ENCODE data around the gene SMIM29. TPM values are rescaled to one million over a fixed set of nuclear protein-coding genes. Genes with fewer than 3 reads are reported as not detected.

Gene SMIM29
- total RNA-seq, 1 experiment from 2014 or later: 5.4 TPM

- no peaks in the 10 kb centered on the region for H3K27me3 Mint-ChIP-seq (ENCODE audit: low read depth)
- peaks cover 13% of the 10 kb centered on the region for H3K4me1 ChIP-seq (ENCODE audit: insufficient read depth, low read length)
- H3K9ac ChIP-seq (ENCODE audit: extremely low read depth, insufficient read length, low read length): peak overlapping the region; percentile 90
Observed at GRCh38 chr6:34237316-34237721, 11.5 kb downstream of the SMIM29 start.

More at GRCh38 chr6:34237316-34237721, 11.5 kb downstream of the SMIM29 start:
- peak overlapping the region; percentile 94 for H3K4me2 ChIP-seq (ENCODE audit: insufficient read depth, insufficient read length, low read length)
- TF ChIP-seq CTCF (conservative IDR thresholded peaks at IDR 0.05): no peak
- peaks cover 38 to 42% (median 41%) of the 10 kb centered on the region in 3 experiments for H3K36me3 Mint-ChIP-seq (ENCODE audit: insufficient read depth in 1 of 3, low read depth in 3 of 3)
- no peak overlapping the region for H3T11ph ChIP-seq (ENCODE audit: low read length)
- H4K8ac ChIP-seq (replicated peaks; ENCODE audit: insufficient read length, low read depth, low read length): no peak overlapping the region
- H3K79me2 ChIP-seq (ENCODE audit: insufficient read depth, low read length): peaks cover 35% of the 10 kb centered on the region; the same call in 1 of the 2 replicates
- H3K23ac ChIP-seq (ENCODE audit: insufficient read length, low read depth, low read length): no peak overlapping the region
- H3K9me3 ChIP-seq (ENCODE audit: control insufficient read depth, low read depth, low read length): no peaks in the 10 kb centered on the region
- H3K9me3 Mint-ChIP-seq: no peaks in the 10 kb centered on the region; a peak in 1 of 5 replicates
- H3K27me3 ChIP-seq (ENCODE audit: insufficient read depth, low read length): no peaks in the 10 kb centered on the region
- H2BK15ac ChIP-seq (ENCODE audit: low read depth, low read length): no peak overlapping the region
- peak overlapping the region; percentile 76 for H3K14ac ChIP-seq (ENCODE audit: insufficient read depth, low read length)
- no peak overlapping the region for H3K18ac ChIP-seq (ENCODE audit: insufficient read length, low read depth, low read length)
- no peak overlapping the region for H3K56ac ChIP-seq (ENCODE audit: insufficient read length, low read depth, low read length)
- H4K91ac ChIP-seq (ENCODE audit: insufficient read length, low read depth, low read length): no peak overlapping the region
- H4K5ac ChIP-seq (ENCODE audit: insufficient read length, low read depth, low read length): no peak overlapping the region
- no peak overlapping the region for H2BK20ac ChIP-seq (ENCODE audit: low read depth, low read length, poor library complexity, severe bottlenecking)
- DNase-seq: no peak
- no CpG with 5 or more reads among the region's 78 CpGs for WGBS (ENCODE audit: extremely low coverage, insufficient read length, low lambda C conversion rate)
- H3K27ac ChIP-seq (ENCODE audit: insufficient read length, low read depth, low read length): no peak overlapping the region
- no peak overlapping the region for H2AK5ac ChIP-seq (ENCODE audit: insufficient read length, low read length)
- peak overlapping the region; percentile 88 to 92; a peak in 4 of 5 replicates for H3K4me3 Mint-ChIP-seq
- no peak overlapping the region for H2BK5ac ChIP-seq (ENCODE audit: insufficient read length, low read length)
- no peak overlapping the region for H2BK12ac ChIP-seq (ENCODE audit: insufficient read length, low read depth, low read length)
- H3K4ac ChIP-seq (ENCODE audit: low read depth, low read length): no peak overlapping the region
- H3K4me1 Mint-ChIP-seq: peaks cover 30 to 59% of the 10 kb centered on the region in 2 experiments
- H3K79me1 ChIP-seq (ENCODE audit: insufficient read depth, low read depth, low read length, poor library complexity, severe bottlenecking): peaks cover 7% of the 10 kb centered on the region
- no peak overlapping the region for H2AFZ ChIP-seq (ENCODE audit: low read length)
- H3K23me2 ChIP-seq (ENCODE audit: insufficient read length, low read depth, low read length, poor library complexity, severe bottlenecking): peaks cover 16% of the 10 kb centered on the region
- H3K27ac Mint-ChIP-seq: no peak overlapping the region
- H4K20me1 ChIP-seq (ENCODE audit: control insufficient read depth, insufficient read depth, insufficient read length): no peaks in the 10 kb centered on the region
- no peak overlapping the region for H2BK120ac ChIP-seq (ENCODE audit: low read depth, low read length, poor library complexity, severe bottlenecking)
